ENCODE measurements around the gene CHIT1. TPM values are rescaled to one million over a fixed set of nuclear protein-coding genes. Genes with fewer than 3 reads are reported as not detected.

CHIT1 gene
- polyA plus RNA-seq (2012; ENCODE audit: insufficient read depth, insufficient read length) = not detected

DNA sequence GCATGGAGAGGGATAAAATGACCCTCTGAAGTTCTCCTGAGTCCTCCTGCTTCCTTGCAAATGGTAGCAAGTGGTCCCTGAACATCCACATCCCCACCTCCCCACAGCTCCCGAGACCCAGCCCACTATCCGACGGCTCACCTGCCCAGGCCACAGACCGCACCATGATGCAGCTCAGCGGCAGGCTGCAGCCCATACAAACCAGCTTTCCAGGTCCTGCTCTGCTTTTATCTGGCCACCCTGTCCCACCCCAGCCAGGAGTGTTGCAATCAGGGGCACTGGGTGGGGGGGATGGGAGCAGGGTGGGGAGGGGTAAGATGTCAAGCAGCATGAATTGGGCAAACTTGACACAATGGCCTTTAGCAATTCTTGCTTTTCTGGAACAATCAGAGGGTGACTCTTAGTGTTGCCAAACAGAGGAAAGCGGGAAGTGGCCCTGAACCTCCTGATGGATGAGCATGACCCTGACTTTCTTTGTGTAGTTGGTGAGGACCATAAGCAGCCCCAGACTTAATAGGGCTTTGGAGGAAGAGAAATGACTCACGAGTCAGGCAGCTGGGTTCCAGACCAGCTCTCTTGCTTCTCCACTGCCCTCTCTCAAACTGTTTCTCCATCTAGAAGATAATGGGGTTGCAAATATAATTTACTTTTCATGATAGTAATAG lies at the start of gene CHIT1:
Gene CHIT1 (minus strand): TSS at position 203 of the 665 bp plus-strand sequence. CDS start 37 bp downstream, at position 166.
- H3K4me3 ChIP-seq (ENCODE audit: low read length) = no peak within 1 kb of the TSS
- DNase-seq (ENCODE audit: low read depth, low spot score) = no peak

DNA sequence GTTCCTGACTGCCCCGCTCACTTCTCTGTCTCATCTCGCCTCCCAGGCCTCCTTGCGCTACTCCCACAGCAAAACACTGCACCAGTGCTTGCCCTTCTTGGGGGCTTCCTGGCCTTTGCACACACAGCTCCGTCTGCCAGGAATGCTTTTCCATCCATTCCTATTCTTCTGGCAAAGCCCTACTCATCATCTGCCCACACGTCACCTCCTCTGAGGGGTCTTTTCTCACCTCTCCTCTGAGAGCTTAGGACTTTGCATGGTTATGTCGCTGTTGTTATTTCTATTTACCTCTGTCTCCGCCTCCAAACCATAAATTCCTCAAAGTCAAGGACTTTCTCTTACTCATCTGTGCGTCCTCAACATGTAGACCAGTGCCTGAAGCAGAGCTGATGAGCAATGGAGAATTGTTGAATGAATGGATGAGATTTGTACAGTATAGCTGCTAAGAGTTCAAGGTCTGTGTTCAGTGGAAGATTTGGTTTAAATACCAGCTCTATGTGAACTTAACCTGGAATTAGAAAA lies 49.5 kb upstream of the CHIT1 start:
- no peak overlapping the region for H3K4me3 ChIP-seq (ENCODE audit: low read length)

GRCh38 chr1:203278082-203278884 lies 48.8 kb upstream of the CHIT1 start:
- no peak for DNase-seq (ENCODE audit: low read depth, low spot score)
- no peak overlapping the region for H3K4me3 ChIP-seq (ENCODE audit: low read length)

More for the DNA sequence above, 49.5 kb upstream of the CHIT1 start:
- DNase-seq (ENCODE audit: low read depth, low spot score) = no peak

- no peak overlapping the region for H3K4me3 ChIP-seq (ENCODE audit: low read length)
- DNase-seq (ENCODE audit: low read depth, low spot score) = no peak
These were observed 47.6 kb upstream of the CHIT1 start for GRCh38 chr1:203276916-203277545.

- H3K4me3 ChIP-seq (ENCODE audit: low read length) = no peak overlapping the region
- no peak for DNase-seq (ENCODE audit: low read depth, low spot score)
These were observed 46.9 kb upstream of the CHIT1 start for GRCh38 chr1:203276408-203276807.

- H3K4me3 ChIP-seq (ENCODE audit: low read length) = no peak overlapping the region
- no peak for DNase-seq (ENCODE audit: low read depth, low spot score)
These were observed 46.3 kb upstream of the CHIT1 start for GRCh38 chr1:203275656-203276272.

- no peak overlapping the region for H3K4me3 ChIP-seq (ENCODE audit: low read length)
- DNase-seq (ENCODE audit: low read depth, low spot score) = no peak
These were observed 45.3 kb upstream of the CHIT1 start for GRCh38 chr1:203274603-203275381.

- no peak for DNase-seq (ENCODE audit: low read depth, low spot score)
- no peak overlapping the region for H3K4me3 ChIP-seq (ENCODE audit: low read length)
These were observed 44.6 kb upstream of the CHIT1 start for GRCh38 chr1:203273869-203274602.

DNA sequence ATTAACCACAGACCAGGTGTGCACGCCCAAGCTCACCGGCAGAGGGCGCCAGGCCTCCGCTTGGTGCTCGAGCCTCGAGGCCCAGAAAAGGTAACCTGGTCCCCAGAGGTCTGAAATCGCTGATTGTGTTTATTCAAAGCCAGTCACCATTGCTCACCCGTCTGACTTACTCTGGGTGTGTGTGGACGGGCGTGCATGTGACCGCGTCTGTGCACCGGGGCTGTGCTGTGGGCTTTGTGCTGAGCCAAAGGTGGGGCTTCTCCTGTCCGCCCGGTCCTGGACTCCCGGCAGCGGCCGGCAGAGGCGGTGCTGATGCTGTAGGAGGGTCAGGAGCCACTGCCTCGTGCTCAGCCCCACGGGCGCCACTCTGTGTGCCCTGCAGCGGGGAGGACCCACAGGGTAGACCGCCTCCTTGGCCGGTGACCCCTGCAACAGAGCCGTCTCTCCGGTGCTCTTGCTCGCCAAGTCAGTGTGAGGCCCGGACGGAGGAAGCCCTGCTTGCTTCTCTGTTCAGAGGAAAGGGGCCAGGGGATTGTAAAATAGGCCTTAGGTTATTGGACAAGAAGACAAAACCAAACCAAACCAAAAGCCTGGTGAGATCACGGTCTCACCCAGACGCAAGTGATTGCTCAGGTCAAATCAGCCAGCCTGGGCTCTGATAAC lies 43.9 kb upstream of the CHIT1 start:
- H3K4me3 ChIP-seq (ENCODE audit: low read length) = no peak overlapping the region
- peak; percentile 69 for DNase-seq (ENCODE audit: low read depth, low spot score)

DNA sequence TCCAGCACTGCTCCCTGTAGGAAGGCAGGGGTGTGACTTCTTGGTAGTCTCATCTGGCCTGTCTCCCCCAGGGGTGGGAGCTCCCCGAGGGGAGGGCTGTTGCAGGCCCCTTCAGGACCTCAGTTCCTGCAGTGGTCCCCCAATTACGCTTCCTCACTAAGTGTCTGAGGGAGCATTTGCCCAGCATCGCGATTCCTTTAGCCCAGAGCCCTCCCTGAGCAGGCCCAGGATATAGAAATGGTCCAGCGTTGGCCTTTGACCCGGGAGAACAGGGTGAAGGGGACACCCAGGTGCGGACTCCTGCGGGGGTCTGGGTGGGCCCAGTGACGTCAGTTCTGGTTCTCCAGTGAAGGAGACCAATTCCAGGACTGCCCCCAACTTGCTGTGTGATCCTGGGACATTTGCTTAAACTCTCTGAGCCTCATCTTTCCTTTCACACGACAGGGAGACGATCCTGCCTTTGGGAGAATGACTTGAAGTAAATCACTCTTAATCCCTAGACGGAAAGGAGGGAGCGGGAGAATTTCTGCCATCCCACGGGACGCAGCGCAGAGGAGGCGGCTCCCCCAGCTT lies 43.2 kb upstream of the CHIT1 start:
- DNase-seq (ENCODE audit: low read depth, low spot score) = no peak
- H3K4me3 ChIP-seq (ENCODE audit: low read length) = no peak overlapping the region

DNA sequence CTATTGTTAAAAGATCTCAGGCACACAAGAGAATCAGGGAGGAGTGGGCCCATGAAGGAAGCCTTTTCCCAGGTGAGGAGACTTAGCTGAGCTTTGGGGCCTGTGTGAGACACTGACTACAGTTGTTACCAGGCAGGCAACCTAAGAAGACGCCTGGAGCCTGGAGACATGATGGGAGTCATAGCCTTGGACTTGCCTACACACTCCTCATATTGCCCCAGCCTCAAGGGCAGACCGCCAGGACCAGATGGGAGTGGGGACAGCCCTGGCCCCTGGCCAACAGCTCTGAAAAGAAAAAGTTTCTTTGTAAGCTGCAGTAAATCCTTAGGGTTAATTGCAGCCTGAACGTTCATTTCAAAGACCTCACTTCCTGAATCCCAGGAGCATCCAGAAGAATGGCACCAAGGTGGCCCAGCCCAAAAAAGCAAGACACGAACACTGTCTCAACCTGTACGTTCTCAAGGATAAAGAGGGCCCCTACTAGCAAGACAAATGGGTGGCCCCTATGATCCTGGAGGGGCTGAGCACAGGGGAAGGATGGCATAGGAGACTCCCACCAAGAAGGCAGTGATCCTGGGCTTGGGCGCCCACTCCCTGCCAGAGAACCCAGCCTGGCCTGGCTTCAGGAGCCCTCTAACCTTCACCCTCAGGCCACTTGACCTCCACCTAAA lies 42.6 kb upstream of the CHIT1 start:
- no peak overlapping the region for H3K4me3 ChIP-seq (ENCODE audit: low read length)
- no peak for DNase-seq (ENCODE audit: low read depth, low spot score)

GRCh38 chr1:203271018-203271743 lies 41.7 kb upstream of the CHIT1 start:
- no peak overlapping the region for H3K4me3 ChIP-seq (ENCODE audit: low read length)
- DNase-seq (ENCODE audit: low read depth, low spot score) = peak; percentile 85

DNA sequence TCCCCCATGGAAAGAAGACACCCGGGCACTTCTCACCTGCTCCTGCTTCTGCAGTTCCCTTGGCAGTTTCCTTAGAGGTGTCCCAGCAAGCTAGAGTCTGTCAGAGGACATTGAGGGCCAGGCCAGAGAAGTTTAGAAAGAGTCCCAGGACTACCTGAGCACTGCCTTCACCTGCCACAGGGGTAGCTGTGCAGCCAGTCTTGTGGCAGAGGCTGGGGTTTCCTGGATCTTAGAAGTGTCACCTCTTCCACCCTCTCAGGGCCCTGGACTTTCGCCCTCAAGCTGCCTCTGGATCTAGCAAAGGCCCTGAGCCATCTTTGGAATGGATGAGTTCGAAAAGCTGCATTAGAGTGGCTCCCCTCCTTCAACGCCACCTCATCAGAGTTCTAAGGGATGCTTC lies 41.0 kb upstream of the CHIT1 start:
- H3K4me3 ChIP-seq (ENCODE audit: low read length) = no peak overlapping the region
- no peak for DNase-seq (ENCODE audit: low read depth, low spot score)

DNA sequence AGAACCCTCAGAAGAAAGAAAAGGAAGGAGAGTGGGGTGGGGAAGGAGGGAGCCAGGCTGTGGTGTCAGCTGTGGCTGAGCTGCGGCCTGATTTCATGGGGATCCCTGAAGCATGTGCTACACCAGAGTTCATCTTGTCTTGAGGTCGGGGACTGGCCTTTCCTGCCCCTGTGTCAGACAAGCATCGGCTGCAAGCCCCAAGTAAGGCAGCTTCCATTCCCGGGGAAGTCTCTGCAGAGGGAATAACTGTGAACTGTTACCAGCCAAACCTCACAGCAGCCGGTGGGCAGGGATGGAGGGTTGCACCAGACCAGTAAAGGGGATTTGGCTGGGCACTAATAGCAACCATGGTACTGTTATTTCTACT lies 40.2 kb upstream of the CHIT1 start:
- DNase-seq (ENCODE audit: low read depth, low spot score) = no peak

DNA sequence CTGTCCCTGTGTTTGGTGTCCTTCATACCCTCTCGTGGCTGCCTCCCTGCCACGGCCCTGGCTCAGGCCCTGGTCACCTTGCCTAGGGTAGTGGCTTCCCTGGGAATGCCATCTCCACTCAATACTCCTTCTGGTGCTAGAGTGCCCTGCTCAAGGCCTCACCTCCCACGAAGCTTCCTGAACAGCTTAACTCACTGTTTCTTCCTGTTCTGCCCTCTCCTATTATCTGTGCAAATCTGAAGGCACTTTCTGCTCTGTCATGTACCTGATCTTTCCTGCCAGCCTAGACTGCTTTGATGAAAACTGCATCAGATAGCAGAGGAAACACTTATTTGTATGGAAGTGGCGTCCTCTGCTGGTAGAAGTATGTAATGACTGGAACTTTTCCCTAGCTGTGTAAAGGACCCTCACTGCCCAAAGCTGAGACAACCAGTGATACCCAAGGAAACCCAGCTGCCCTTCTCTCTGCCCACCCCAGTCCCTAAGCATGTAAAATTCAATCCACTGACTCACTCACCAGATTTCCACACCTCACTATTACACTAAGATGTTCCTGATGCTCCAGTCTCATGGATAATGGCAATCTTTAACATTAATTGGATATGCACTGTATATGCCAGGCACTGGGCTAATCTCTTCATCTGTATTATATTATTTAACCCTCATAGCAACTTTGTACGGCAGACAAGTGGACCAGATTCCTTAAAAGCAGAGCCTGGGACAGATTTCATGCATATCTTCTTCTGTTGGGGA lies 39.6 kb upstream of the CHIT1 start:
- DNase-seq (ENCODE audit: low read depth, low spot score) = peak; percentile 94
- no peak overlapping the region for H3K4me3 ChIP-seq (ENCODE audit: low read length)

More for the DNA sequence above, 40.2 kb upstream of the CHIT1 start:
- no peak overlapping the region for H3K4me3 ChIP-seq (ENCODE audit: low read length)
